Stimulated activated CD4-positive, alpha-beta T cell treated with anti-CD3 and anti-CD28 coated beads, Interleukin-4, amount 100 ng/mL, for 1 hour (primary cell): ENCODE data around the gene ZMYND10.

Experiments used
- DNase-seq: peaks from one replicate; pipeline ENCODE4 v3.0.0-alpha.2; 2020

Gene ZMYND10

DNA sequence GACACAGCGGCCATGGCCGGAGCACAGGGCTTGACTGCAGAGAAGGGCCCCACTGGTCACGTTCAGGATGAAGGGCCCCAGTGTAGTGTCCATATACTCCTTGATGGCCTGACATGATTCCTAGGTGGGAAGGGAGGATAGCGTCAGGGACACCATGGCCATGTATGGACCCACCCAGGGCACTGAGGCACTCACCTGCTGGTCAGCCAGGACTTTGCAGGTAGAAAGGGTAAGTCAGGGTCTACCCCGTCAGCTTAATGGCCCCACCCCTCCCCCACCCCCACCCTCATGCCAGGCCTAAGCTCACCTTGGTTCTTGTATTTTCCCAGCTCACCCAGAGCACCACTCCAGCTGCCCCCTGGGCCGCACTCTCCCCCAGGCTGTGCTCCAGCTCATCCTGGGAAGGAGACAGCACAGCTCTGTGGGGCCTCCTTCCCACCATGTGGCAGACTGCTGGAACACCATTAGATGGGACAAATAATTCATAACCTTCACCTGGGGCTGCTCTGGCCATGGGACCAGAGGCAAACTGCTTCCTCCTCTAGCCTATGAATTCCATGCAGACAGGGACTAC is 44.8 kb downstream of the ZMYND10 start:
- DNase-seq: no peak

DNA sequence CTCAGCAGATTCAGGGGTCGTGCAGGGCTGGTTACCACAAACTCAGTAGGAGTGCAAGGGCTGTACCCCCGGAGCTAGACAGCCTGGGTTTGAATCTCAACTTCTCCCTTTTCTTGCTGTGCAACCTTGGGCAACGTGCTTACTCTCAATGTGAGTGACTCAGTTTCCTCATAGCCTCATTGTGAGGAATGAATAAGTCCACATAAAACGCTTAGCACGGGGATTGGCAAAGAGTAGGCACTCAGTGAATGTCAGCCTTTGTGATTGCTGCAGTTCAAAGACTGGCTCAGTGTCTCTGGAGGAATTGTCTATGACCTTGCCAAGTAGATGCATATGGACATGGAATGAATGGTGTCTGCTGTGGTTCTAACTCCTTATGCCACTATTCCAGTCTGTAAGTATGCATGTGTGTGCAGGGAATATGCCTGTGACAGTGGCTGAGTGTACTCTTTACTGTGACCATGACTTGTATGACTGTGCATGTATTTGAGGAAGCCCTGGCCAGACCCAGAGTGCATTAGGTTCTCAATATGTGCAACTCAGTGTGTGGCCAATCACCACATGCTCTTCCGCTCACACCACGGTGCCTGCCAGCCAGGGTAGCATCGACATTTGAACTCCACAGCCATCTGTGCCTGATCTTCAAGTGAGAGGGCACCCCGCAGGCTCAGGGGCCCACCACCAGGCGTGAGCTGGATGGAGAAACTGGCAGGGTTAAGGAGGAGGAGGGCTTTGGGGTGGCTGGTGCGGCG is 45.4 kb downstream of the ZMYND10 start:
- no peak for DNase-seq

DNA sequence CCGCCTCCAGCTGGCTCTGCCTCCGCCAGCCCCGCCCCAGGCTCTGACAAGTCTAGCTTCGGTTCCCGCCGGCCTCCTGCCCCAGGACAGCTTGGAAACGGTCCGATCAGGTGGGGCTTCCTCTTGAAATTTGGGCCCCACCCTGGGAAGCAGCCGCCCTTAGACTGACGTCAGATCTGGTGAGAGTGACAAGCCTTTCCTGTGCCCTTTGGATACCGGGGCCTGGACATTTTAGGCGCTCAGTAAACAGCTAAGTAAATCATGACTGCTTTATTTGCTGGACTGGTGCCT is 45.9 kb downstream of the ZMYND10 start:
- DNase-seq: no peak

DNA sequence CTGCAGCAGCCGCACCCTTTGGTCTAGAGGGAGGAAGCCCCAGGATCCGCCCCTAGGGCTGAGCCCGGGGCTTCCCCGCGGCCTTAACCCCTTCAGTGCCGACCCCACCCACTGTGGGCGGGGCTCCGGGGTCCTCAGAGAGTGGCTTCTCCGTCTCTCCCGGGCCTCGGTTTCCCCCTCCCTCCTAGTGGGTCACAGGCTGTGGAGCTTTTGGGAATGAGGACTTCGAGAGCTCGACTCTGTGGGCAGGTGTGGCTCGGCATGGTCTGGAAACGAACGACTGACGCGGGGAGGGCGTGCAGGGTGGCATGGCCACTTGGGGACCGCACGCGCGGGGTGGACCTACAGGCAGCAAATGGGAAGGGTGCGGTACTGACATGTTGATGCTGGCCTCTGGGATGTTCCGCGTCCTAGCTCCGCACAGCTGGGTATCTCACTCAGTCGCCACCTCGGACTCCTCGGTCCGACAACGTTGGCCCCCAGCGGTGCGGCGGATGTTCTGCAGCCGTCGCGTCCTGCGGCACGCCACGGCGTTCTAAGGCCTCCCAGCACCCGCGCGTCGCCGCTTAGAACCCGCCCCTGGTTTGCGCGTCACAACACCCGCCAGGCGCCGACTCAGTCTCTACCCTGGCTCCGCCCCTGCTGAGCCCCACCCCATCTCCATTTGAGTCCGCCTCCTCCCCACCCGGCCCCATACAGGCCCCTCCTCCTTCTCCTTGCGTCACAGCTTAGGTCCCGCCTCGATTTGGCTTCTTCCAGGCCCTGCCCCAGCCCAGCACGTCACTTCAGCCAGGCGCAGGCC is 46.5 kb downstream of the ZMYND10 start, which contains the start of the genes HYAL3 and NAA80:
Gene HYAL3, minus strand, starts transcription at position 570 of the 802 bp plus-strand sequence. CDS start 3,803 bp downstream, outside the sequence.
Gene NAA80, minus strand, starts transcription at position 570 of the 802 bp plus-strand sequence. CDS start 1,942 bp downstream, outside the sequence.
- peak; percentile 98 for DNase-seq

DNA sequence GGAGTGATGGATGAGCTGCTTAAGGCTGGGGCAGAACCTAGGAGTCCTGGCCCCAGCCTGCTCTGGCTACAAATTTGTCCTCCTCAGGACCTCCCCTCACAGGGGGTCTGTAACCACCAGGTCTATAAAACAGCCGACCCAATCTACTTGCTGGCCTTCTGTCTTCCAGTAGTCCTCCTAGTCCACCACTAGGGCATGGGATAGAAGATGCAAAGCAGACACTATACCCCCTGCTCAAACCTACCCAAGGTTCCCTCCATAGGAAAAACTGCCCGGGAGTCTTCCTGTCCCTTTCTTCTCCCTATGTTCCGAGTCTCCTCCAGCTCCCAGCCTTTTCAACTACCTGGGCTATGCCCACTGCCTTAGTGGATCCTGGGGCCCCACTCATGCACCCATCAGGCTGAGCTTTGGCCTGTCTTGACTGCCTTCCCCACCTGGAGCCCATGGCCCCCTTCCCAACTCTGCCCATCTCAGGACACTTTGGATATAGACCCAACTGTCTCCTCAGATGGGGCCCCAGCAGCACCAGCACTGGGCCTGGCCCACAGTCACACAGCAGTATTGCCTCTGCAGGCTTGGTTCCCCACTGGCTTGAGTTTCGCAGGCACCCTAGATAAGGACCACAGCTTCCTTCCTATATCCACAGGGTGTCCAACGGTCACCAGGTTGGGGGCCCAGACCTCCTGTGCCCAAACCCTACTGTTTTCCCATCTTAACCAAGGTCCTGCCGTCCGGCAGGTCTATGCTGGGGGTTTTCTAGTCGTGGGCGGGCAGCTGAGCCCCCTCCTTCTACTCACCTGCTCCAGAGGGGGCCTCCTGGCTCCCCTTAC is 47.4 kb downstream of the ZMYND10 start:
- no peak for DNase-seq

DNA sequence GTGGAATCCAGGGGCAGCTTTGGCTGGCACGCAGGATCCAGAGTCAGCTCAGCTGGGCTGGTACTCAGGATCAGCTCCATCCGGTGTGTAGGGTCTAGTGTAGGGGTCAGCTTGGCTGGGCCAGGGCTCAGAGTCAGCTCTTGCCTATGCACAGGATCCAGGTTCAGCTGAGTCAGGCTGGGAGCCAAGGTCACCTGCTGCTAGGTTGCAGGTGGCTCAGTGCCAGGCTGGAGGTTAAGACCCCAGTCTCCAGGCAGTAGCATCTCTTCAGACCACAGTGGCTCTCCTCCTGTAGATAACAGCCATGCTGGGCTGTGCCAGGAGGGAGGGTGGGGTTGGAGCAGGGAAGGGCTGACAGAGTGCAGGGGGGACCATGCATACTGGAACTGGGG is 48.2 kb downstream of the ZMYND10 start:
- DNase-seq: no peak

DNA sequence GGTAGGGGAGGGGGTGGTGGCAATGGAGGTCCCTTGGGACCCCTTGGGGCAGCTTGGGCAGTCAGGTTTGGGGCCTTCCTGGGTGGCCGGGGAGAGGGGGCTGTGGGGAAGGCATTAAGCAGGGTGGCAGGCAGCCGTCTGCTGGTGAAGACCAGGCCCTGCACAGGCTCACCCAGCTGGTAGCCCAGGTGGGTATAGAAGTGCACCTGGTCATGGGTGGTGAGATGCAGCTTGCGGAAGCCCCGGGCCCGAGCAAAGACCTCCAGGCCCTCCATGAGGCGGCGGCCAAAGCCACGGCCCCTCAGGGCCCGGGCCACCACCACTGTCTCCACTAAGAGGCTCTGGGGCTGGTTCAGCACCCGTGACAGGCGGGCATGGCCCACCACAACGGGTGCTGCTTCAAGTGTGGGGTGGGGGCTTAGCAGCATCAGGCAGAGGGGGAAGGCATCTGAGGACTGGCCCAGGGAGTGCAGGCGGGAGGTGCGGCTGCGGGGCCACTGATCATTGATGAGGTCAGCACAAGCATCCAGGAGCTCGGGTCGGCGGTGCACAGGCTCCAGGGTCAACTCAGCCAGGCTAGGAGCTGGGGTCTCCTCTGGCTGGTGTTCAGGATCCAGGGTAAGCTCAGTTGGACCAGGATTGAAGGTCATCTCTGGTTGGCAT is 48.7 kb downstream of the ZMYND10 start:
- DNase-seq: no peak

DNA sequence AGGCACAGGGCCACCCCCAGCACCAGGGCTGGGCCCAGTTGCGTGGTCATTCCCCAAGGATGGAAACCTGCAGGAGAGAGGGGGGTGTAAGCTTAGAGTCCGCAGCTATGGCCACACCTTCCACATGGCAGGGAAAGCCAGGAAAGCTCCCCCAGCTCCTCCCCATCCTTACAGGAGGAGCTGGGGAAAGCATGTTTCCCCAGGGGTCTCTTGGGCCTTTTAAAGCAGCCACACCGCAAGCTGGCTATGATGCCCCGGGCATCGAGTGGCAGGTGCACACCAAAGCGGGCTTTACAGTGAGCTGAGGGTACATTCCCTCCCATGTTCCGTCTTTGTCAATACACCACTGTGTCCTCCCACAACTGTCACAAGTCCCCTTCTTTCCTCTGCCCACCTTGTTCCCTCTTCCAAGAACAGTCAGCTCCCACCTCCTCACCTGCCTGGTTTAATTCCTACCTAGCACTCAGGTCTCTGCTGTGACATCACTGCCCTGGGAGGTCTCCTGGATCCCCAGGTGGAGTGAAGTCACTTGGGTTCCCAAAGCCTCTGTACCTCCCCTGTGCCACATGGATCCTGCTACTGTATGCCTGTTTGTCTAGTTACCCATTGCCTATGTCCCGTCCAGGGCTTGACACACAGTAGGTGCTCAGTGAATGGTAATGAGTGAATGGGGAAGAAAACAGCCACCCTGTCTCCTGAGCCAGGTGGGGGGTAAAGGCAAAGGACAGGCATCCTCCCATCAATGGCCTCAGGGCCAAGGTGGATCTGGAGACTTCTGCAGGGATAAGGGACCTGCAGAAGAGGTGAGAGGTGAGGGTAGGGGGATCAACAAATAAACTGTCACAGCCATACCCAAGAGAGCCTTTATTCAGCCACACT is 49.7 kb downstream of the ZMYND10 start:
- no peak for DNase-seq

DNA sequence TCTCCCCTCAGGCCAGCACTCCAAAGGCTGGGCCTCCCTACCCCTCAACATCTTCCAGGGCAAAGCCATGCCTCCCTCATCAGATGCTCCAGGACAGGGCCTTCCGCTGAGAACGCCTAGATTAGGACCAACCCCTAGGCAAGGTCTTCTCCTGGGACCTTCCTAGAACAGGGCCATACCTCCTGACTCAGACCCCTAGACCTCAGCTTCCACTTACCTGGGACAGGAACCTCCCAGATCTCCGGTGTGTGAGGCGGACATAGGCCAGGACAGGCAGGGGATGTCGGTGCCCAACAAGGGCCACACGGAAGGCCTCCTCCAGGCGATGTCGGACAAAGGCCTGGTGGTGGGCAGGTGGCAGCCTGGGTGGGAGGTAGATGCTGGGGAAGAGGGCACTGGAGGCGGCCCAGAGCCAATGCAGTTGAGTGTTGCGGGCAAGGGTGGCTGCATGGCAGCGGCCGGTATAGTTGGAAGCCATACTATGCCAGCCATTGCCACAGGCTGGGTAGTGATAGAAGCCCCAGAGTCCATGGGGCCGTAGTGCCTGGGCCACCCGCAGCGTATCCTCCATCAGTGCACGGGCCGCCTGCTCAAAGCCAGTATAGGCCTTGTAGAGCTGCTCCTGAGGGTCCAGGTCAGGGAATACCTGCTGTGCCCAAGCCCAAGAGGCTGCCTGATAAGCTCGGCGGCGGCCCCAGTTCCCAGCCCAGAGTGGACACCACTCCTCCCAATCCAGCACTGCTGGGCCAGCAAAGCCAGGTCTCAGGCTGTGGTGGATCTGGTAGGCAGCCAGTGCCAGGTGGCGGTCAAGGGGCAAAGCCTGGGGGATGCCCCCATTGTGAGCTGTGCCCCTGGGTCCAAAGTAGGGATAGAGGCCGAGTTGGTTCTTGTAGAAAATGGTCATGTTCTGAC is 50.8 kb downstream of the ZMYND10 start:
- no peak for DNase-seq

DNA sequence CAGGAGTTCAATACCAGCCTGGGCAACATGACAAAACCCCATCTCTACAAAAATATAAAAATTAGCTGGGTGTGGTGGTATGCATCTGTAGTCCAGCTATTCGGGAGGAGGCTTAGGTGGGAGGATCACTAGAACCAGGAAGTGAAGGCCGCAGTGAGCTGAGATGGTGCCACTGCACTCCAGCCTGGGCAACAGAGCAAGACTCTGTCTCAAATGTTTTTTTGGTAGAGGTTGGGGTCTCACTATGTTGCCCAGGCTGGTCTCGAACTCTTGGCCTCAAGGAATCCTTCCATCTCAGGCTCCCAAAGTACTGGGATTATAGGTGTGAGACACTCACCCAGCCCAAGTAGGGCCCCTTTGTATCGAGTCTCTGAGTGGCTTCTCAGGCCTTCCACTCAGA is 51.4 kb downstream of the ZMYND10 start:
- DNase-seq: no peak

DNA sequence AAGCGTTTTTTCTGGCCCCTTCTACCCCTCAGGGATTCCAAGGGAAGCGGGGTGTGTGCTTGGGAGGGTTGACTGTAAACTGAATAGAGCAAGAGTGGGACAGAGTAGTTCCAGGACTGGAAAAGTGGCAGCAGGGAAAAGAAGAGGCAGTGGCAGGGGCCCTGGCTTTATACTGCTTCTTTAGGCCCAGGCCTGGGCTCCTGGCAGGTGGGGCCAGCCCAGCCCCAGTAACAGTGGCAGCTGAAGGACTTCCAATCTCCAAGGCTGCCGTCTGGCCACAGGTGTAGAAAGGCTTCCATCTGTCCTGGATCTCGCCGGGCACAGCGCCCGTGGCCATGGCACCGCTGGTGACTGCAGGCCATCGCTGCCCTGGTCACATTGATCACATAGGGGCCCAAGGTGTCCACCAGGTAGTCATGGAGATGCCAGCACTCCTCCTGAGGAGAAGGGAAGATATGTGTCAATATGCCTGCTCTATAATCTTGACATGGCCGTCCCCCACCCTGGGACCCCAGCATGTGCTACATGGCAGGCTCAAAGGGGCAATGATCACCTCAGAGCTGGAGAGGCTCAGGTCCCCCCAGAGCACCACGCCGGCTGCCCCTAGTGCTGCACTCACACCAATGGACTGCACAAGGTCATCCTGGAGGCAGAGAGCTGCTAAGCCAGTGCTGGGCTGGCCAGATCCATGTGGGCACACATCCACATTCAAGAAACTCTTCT is 52.3 kb downstream of the ZMYND10 start:
- no peak for DNase-seq

DNA sequence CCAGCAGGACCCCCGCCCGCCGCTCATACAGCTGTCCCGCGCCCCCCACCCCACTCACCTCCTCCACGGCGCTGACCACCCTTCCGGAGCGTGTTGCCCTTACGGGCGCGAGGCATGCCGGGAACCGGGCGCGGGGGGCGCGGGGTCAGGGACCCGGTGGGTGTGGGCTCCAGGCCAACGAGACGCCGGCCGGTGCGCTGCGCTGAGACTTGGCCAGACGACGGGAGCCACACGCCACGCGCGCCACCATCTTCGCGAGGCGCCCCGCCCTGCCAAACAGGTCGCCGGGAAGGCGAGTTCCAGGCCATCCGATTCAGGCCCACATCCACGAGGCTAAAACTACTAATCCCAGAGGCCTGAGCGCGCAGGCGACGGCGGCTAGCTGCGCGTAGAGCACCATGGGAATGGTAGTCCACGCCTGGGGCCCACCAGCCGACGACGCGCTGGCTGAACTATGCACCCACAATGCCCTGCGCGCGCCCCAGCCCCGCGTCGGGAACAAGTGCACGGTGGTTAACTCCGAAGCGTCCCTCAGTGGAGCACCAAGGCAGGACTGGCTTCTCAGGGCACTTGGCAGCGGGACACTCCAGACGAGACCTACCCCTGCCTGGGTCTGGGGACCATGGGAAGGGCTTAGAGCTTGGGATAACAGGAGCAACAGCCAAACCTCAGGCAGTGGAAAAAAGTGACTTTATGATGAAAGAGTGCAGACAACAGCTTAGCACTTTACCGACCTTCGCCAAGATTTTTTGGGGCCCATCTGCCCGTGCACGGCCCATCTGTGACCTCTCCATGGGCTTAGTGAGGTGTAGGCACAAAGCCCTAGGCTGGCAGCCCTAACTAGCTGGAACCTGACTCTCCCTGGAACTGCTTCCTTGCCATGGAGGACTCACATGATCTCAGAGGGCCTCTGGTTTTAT is 53.1 kb downstream of the ZMYND10 start, which contains the start of gene IFRD2:
Gene IFRD2, minus strand, starts transcription at position 271 of the 920 bp plus-strand sequence. Its CDS starts 155 bp downstream, at position 116.
- peak; percentile 94 for DNase-seq
